Ishikawa (cell line): ENCODE results near the gene TLR3.

Source experiments
- CEBPB ChIP-seq: IDR thresholded peaks from 2 replicates; pipeline ENCODE4 v1.6.1; 2012
- CREB1 ChIP-seq: IDR thresholded peaks from 2 replicates; pipeline ENCODE4 v1.6.1; 2012; ENCODE audit warnings: low read depth
- EGR1 ChIP-seq: IDR thresholded peaks from 2 replicates; pipeline ENCODE4 v1.6.1; 2012
- EP300 ChIP-seq: IDR thresholded peaks from 2 replicates; pipeline ENCODE4 v1.6.1; 2012; ENCODE audit warnings: borderline replicate concordance
- FOXM1 ChIP-seq: IDR thresholded peaks from 2 replicates; pipeline ENCODE4 v1.6.1; 2012; ENCODE audit warnings: low read depth, borderline replicate concordance
- NFIC ChIP-seq: IDR thresholded peaks from 2 replicates; pipeline ENCODE4 v1.6.1; 2012
- RAD21 ChIP-seq: IDR thresholded peaks from 2 replicates; pipeline ENCODE4 v1.6.1; 2012; ENCODE audit warnings: low read depth
- TAF1 ChIP-seq: IDR thresholded peaks from 2 replicates; pipeline ENCODE4 v1.6.1; 2012; ENCODE audit warnings: low read depth, mild to moderate bottlenecking
- TCF12 ChIP-seq: IDR thresholded peaks from 2 replicates; pipeline ENCODE4 v1.6.1; 2012; ENCODE audit warnings: low read depth
- TEAD4 ChIP-seq: IDR thresholded peaks from 2 replicates; pipeline ENCODE4 v1.6.1; 2012
- YY1 ChIP-seq: IDR thresholded peaks from 2 replicates; pipeline ENCODE4 v1.6.1; 2012; ENCODE audit warnings: low read depth
- ZBTB7A ChIP-seq: IDR thresholded peaks from 2 replicates; pipeline ENCODE4 v1.6.1; 2012; ENCODE audit warnings: low read depth
- TF ChIP-seq, protein P1 (sequence below): IDR thresholded peaks from 2 replicates; pipeline ENCODE4 v1.6.1; 2012; ENCODE audit warnings: low read depth, mild to moderate bottlenecking
- TF ChIP-seq, protein P2 (sequence below): IDR thresholded peaks from 2 replicates; pipeline ENCODE4 v1.6.1; 2012
- TF ChIP-seq, protein P3 (sequence below): IDR thresholded peaks from 2 replicates; pipeline ENCODE4 v1.6.1; 2012

TLR3 gene

DNA sequence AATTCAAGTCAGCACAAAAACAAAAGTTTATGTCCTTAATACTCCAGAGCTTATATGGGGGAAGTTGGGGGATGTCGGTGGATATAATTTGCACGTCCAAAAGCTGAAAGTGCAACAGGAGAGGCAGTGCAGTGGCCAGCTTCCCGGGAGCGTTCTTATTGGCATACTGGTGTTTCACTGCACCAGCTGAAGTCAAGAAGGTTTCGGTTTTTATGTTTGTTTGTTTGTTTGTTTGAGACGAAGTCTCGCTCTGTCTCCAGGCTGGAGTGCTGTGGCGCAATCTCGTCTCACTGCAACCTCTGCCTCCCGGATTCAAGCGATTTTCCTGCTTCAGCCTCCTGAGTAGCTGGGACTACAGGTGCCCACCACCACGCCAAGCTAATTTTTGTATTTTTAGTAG lies 28.6 kb upstream of the TLR3 start:
- no peak for TF ChIP-seq TCF12
- TF ChIP-seq CEBPB: no peak
- no peak for TF ChIP-seq RAD21
- no peak for TF ChIP-seq EGR1
- no peak for TF ChIP-seq ZBTB7A
- TF ChIP-seq YY1: no peak
- TF ChIP-seq TAF1: no peak
- no peak for TF ChIP-seq NFIC
- no peak for TF ChIP-seq CREB1
- TF ChIP-seq, protein P1, sequence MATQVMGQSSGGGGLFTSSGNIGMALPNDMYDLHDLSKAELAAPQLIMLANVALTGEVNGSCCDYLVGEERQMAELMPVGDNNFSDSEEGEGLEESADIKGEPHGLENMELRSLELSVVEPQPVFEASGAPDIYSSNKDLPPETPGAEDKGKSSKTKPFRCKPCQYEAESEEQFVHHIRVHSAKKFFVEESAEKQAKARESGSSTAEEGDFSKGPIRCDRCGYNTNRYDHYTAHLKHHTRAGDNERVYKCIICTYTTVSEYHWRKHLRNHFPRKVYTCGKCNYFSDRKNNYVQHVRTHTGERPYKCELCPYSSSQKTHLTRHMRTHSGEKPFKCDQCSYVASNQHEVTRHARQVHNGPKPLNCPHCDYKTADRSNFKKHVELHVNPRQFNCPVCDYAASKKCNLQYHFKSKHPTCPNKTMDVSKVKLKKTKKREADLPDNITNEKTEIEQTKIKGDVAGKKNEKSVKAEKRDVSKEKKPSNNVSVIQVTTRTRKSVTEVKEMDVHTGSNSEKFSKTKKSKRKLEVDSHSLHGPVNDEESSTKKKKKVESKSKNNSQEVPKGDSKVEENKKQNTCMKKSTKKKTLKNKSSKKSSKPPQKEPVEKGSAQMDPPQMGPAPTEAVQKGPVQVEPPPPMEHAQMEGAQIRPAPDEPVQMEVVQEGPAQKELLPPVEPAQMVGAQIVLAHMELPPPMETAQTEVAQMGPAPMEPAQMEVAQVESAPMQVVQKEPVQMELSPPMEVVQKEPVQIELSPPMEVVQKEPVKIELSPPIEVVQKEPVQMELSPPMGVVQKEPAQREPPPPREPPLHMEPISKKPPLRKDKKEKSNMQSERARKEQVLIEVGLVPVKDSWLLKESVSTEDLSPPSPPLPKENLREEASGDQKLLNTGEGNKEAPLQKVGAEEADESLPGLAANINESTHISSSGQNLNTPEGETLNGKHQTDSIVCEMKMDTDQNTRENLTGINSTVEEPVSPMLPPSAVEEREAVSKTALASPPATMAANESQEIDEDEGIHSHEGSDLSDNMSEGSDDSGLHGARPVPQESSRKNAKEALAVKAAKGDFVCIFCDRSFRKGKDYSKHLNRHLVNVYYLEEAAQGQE: no peak
- TF ChIP-seq EP300: no peak
- TF ChIP-seq, protein P2, sequence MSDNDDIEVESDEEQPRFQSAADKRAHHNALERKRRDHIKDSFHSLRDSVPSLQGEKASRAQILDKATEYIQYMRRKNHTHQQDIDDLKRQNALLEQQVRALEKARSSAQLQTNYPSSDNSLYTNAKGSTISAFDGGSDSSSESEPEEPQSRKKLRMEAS: no peak

DNA sequence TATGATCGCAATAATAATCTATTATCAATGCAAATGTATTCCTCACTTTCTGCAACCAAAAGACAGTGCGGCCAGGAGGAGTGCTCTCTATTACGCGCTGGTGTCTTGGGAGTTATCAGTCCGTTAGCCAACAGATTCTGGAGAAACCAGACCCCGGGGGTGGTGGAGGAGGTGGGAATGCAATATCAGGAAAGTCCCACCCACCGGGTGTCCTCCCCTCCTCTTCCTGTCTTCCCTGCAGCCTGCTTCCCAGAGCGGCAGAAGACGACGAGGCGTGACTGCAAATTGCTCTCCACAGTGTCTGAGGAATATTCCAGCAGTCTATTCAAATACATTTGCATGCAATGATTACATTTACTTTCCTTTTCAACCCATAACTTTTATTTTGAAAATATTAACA lies 17.9 kb upstream of the TLR3 start:
- TF ChIP-seq TEAD4 (no peak), CREB1 (no peak)

DNA sequence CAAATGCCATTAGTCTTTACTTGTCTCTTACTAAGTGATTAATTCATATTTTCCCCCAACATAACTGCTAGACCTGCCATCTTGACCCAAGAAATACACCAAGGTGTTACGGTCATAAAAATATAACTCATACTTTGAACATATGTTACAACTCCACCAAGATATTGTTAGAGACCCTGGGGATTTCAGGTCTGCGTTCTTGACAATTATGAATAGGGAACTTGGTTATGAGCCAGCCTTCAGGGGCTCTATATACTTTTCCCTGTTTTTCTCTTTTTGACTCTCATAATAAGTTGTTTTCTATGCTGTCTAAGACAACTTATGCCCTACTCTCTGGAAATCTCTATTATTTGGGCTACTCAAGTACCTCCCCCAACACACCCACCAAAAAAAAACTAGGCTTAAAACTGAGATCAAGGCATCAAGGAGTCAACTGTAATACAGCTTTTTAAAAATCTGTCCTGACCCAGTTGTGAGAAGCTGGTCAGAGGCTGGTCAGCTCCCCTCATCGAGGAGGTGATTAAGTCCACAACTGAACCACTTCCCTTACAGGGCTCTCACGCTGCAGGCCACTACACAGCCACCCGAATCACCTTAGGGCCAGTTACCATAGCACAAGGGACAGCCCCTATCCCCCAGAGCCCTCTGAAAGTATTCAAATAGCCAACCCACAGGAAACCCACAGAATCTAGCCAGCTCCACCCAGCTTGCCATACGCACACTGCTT lies 10.5 kb upstream of the TLR3 start:
- TF ChIP-seq ZBTB7A: no peak
- no peak for TF ChIP-seq YY1
- TF ChIP-seq, protein P2: no peak
- no peak for TF ChIP-seq EP300
- TF ChIP-seq TEAD4: no peak
- TF ChIP-seq EGR1: no peak
- no peak for TF ChIP-seq CEBPB
- no peak for TF ChIP-seq TAF1
- no peak for TF ChIP-seq RAD21
- TF ChIP-seq NFIC: no peak
- TF ChIP-seq, protein P3, sequence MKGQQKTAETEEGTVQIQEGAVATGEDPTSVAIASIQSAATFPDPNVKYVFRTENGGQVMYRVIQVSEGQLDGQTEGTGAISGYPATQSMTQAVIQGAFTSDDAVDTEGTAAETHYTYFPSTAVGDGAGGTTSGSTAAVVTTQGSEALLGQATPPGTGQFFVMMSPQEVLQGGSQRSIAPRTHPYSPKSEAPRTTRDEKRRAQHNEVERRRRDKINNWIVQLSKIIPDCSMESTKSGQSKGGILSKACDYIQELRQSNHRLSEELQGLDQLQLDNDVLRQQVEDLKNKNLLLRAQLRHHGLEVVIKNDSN: no peak
- no peak for TF ChIP-seq CREB1
- TF ChIP-seq, protein P1: no peak
- no peak for TF ChIP-seq TCF12
- no peak for TF ChIP-seq FOXM1

DNA sequence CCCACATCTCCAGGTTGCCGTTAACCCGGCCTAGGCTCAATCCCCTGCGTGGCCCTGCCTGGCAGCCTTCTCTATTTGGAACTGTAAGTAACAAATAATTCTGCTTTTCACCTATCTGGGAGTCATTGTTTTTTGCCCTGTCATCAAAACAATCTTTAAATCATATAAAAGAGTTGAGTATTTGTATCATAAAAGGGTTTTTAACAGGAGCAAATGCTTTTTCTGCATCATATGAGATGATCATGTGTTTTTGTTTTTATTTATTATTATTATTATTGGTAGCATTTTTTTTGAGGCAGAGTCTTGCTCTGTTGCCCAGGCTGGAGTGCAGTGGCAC lies 10.0 kb upstream of the TLR3 start:
- TF ChIP-seq, protein P1: no peak

DNA sequence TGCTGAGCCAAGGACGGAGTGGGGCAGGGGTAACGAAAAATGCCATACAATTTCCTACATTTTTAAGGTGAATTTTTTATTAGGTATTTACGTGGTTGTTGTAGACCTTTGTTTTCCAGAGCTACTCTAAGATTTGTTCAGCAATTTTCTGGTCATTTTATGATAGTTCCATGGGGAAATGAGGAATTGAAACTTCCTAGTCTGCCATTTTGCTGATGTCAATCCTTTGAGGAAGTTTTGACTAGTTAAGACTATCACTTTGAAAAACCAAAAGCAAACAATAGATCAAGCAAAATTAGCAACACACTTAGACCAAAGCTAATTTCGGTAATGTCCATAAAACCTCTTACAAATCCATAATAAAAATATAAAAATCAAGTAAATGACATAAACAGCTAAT lies 7.0 kb upstream of the TLR3 start:
- no peak for TF ChIP-seq EGR1
- no peak for TF ChIP-seq NFIC
- TF ChIP-seq FOXM1: no peak
- TF ChIP-seq, protein P1: no peak
- TF ChIP-seq RAD21: no peak
- TF ChIP-seq EP300: no peak
- no peak for TF ChIP-seq CREB1
- no peak for TF ChIP-seq CEBPB
- TF ChIP-seq TEAD4: no peak
- TF ChIP-seq, protein P3: no peak
- no peak for TF ChIP-seq TAF1
